HCT116 (cell line): ENCODE data around the gene ADAM19. TPM values are rescaled to one million over a fixed set of nuclear protein-coding genes. Genes with fewer than 3 reads are reported as not detected.

Source experiments
- ATAC-seq: fragments of 200-7000 bp; cut with Tn5 transposase; 2 replicates; pipeline ENCODE4 v1.9.1; 2020; ENCODE audit warnings: mild to moderate bottlenecking, moderate library complexity
- BruUV-seq: library from RNA; stranded (reverse); fragments of 400-500 nt; replicated peaks from 2 replicates; lab custom pipeline; 2021; lab: Mats Ljungman, UMichigan
- CTCF ChIA-PET: fragments of 300-600 bp; sonication (Branson Sonifier 250); formaldehyde crosslinking; loops from one replicate; lab custom pipeline; 2021; ENCODE audit warnings: antibody characterized with exemption; lab: Charles Lee
- POLR2A ChIA-PET: fragments of 300-600, 350-600 bp; sonication (Branson Sonifier 250); formaldehyde crosslinking; loops from one replicate; lab custom pipeline; 2021; ENCODE audit warnings: antibody characterized with exemption; lab: Charles Lee
- RAD21 ChIA-PET, 2 experiments: fragments of 300-600 bp; sonication (Branson Sonifier 250); formaldehyde crosslinking; loops; one replicate each; lab custom pipeline; 2023; ENCODE audit warnings: low total read pairs in 2 of 2; ENCODE audit not compliant: uncharacterized antibody in 2 of 2, unreplicated experiment in 2 of 2, low non-redundant PET in 1 of 2; lab: Charles Lee
- DNase-seq: peaks from one replicate; pipeline ENCODE4 v3.0.0-alpha.2; 2010; ENCODE audit warnings: low read depth, low spot score
- H2AFZ ChIP-seq: fragments of 200-600 bp; shearing (Covaris generic), sonication (generic); 2 replicates; pipeline ENCODE4 v1.6.1; 2017; ENCODE audit warnings: low read depth, mixed run types, mixed read lengths, antibody characterized with exemption, low read length; ENCODE audit not compliant: poor library complexity, severe bottlenecking
- H3K27ac ChIP-seq: 2 replicates; pipeline ENCODE4 v1.5.1; 2012; ENCODE audit warnings: low read depth, low read length
- H3K27me3 ChIP-seq: fragments of 200-600 bp; sonication (generic); 2 replicates; pipeline ENCODE4 v1.6.1; 2016; ENCODE audit warnings: mixed run types, low read length, mixed read lengths; ENCODE audit not compliant: insufficient read depth
- H3K36me3 ChIP-seq, 2 experiments: fragments of 200-500 bp in 1 of 2; fragments of 200-600 bp in 1 of 2; sonication (Bioruptor generic) in 1 of 2; sonication (generic) in 1 of 2; 2 replicates each; pipeline versions ENCODE4 v1.5.1 to v1.6.1; 2014 to 2016; ENCODE audit warnings: low read length in 2 of 2, inconsistent platforms in 1 of 2, mixed read lengths in 1 of 2, mixed run types in 1 of 2; ENCODE audit not compliant: insufficient read depth in 2 of 2, control insufficient read depth in 1 of 2
- H3K4me1 ChIP-seq, 2 experiments: fragments of 200-600 bp in 1 of 2; sonication (generic) in 1 of 2; 2 replicates each; pipeline versions ENCODE4 v1.5.1 to v1.6.1; 2012 to 2017; ENCODE audit warnings: low read length in 2 of 2, inconsistent platforms in 1 of 2, mild to moderate bottlenecking in 1 of 2, mixed read lengths in 1 of 2, mixed run types in 1 of 2, moderate library complexity in 1 of 2; ENCODE audit not compliant: insufficient read depth in 2 of 2, control insufficient read depth in 1 of 2
- H3K4me2 ChIP-seq: fragments of 200-600 bp; sonication (generic); 2 replicates; pipeline ENCODE4 v1.6.1; 2017; ENCODE audit warnings: mixed run types, low read length, mixed read lengths
- H3K4me3 ChIP-seq, 2 experiments: fragments of 200-600 bp in 1 of 2; sonication (generic) in 1 of 2; replicated peaks in 1 of 2; 2 replicates each; pipeline ENCODE4 v1.5.1; 2011 to 2016; ENCODE audit warnings: low read length in 2 of 2, control low read depth in 1 of 2, low read depth in 1 of 2, mild to moderate bottlenecking in 1 of 2, mixed read lengths in 1 of 2, mixed run types in 1 of 2
- H3K79me2 ChIP-seq: fragments of 200-600 bp; sonication (generic); 2 replicates; pipeline ENCODE4 v1.6.1; 2017; ENCODE audit warnings: mild to moderate bottlenecking, mixed run types, low read length, moderate library complexity, mixed read lengths; ENCODE audit not compliant: insufficient read depth
- H3K9ac ChIP-seq: fragments of 200-600 bp; sonication (generic); 2 replicates; pipeline ENCODE4 v1.6.1; 2016; ENCODE audit warnings: low read length, mixed read lengths
- H3K9me2 ChIP-seq: fragments of 200-600 bp; sonication (generic), shearing (Covaris generic); 2 replicates; pipeline ENCODE4 v1.6.1; 2017; ENCODE audit warnings: mixed run types, mild to moderate bottlenecking, moderate library complexity; ENCODE audit not compliant: insufficient read depth
- H3K9me3 ChIP-seq, 2 experiments: fragments of 200-500 bp in 1 of 2; fragments of 200-600 bp in 1 of 2; sonication (Bioruptor generic) in 1 of 2; sonication (generic) in 1 of 2; 2 replicates each; pipeline ENCODE4 v1.6.1; 2014 to 2017; ENCODE audit warnings: low read length in 2 of 2, mixed read lengths in 2 of 2, inconsistent platforms in 1 of 2, low read depth in 1 of 2, mild to moderate bottlenecking in 1 of 2, mixed run types in 1 of 2, moderate library complexity in 1 of 2; ENCODE audit not compliant: control insufficient read depth in 1 of 2, insufficient read depth in 1 of 2
- H4K20me1 ChIP-seq: fragments of 200-600 bp; sonication (generic), shearing (Covaris generic); 2 replicates; pipeline ENCODE4 v1.6.1; 2017; ENCODE audit warnings: mixed run types, mild to moderate bottlenecking, moderate library complexity; ENCODE audit not compliant: insufficient read depth
- ATF3 ChIP-seq: IDR thresholded peaks from 2 replicates; pipeline ENCODE4 v1.6.1; 2012
- CEBPB ChIP-seq: IDR thresholded peaks from 2 replicates; pipeline ENCODE4 v1.6.1; 2012; ENCODE audit warnings: low read depth
- CTCF ChIP-seq, 3 experiments: fragments of 200-600 bp in 1 of 3; sonication (generic) in 1 of 3; IDR thresholded peaks in 2 of 3; conservative IDR thresholded peaks in 1 of 3; 2 replicates each; pipeline ENCODE4 v1.5.1; 2012 to 2017; ENCODE audit warnings: low read depth in 2 of 3, low read length in 2 of 3, antibody characterized with exemption in 1 of 3, borderline replicate concordance in 1 of 3, control low read depth in 1 of 3, mild to moderate bottlenecking in 1 of 3, mixed read lengths in 1 of 3, mixed run types in 1 of 3, moderate library complexity in 1 of 3; ENCODE audit not compliant: insufficient read depth in 1 of 3
- EZH2 ChIP-seq: fragments of 200-600 bp; sonication (generic); IDR thresholded peaks from 2 replicates; pipeline ENCODE4 v1.6.1; 2017; ENCODE audit warnings: antibody characterized with exemption, mixed run types
- POLR2A ChIP-seq: IDR thresholded peaks from 2 replicates; pipeline ENCODE4 v1.7.0; 2011; ENCODE audit warnings: borderline replicate concordance; ENCODE audit not compliant: insufficient read depth, insufficient read length; ENCODE audit errors: extremely low read depth
- SIN3A ChIP-seq: IDR thresholded peaks from 2 replicates; pipeline ENCODE4 v1.6.1; 2012; ENCODE audit warnings: low read depth
- SRF ChIP-seq: IDR thresholded peaks from 2 replicates; pipeline ENCODE4 v1.6.1; 2012; ENCODE audit warnings: low read depth
- TCF7L2 ChIP-seq: IDR thresholded peaks from 2 replicates; pipeline ENCODE4 v1.7.0; 2011; ENCODE audit warnings: borderline replicate concordance, inconsistent platforms; ENCODE audit not compliant: insufficient read depth, insufficient read length; ENCODE audit errors: extremely low read depth
- YY1 ChIP-seq: IDR thresholded peaks from 2 replicates; pipeline ENCODE4 v1.6.1; 2011; ENCODE audit warnings: low read length, low read depth, moderate library complexity, mild to moderate bottlenecking; ENCODE audit not compliant: insufficient replicate concordance; ENCODE audit errors: extremely low read depth
- intact Hi-C: fragments of 100-400 bp; cut with micrococcal nuclease; formaldehyde crosslinking; loops from 2 replicates; pipeline ENCODE4 v1.10.0; 2022
- total RNA-seq: library from RNA; stranded (reverse); gene quantifications from one replicate; pipeline ENCODE4 v1.2.1, GENCODE V29; 2021; ENCODE audit not compliant: unreplicated experiment

Gene ADAM19
- total RNA-seq, 1 experiment from 2014 or later = 77.3 TPM

GRCh38 chr5:157463081-157463480 lies 112.5 kb downstream of the ADAM19 start:
- RAD21 ChIA-PET = interaction anchor here in 1 of 2 experiments (1.4 kb wide), 1 partner anchor 31 kb away, joined by 3 read pairs; no protein-coding TSS in a partner anchor
- Histone ChIP-seq H3K4me3 (no peak overlapping the region), H3K36me3 (no peaks in the 10 kb centered on the region), H3K79me2 (no peaks in the 10 kb centered on the region), H3K4me1 (peaks cover 24 to 41% of the 10 kb centered on the region in 2 experiments), H3K9me2 (no peaks in the 10 kb centered on the region), H3K9me3 (no peaks in the 10 kb centered on the region), H4K20me1 (no peaks in the 10 kb centered on the region), H3K4me2 (peak overlapping the region; percentile 69), H3K9ac (no peak overlapping the region), H3K27me3 (no peaks in the 10 kb centered on the region), H2AFZ (no peak overlapping the region), H3K27ac (no peak overlapping the region)
- DNase-seq = no peak
- peak; percentile 7; the same call in 1 of the 2 replicates for ATAC-seq
- TF ChIP-seq CTCF (IDR thresholded peaks at IDR 0.05 in 2 of 3, conservative IDR thresholded peaks at IDR 0.05 in 1 of 3; ENCODE audit: borderline replicate concordance in 1 of 3, insufficient read depth in 1 of 3, low read depth in 2 of 3, low read length in 2 of 3) = no peak
- no peak for TF ChIP-seq SRF
- TF ChIP-seq EZH2 = no peak
- no peak for TF ChIP-seq TCF7L2
- TF ChIP-seq CEBPB = no peak
- no peak for TF ChIP-seq ATF3
- no peak for TF ChIP-seq SIN3A
- TF ChIP-seq YY1 = no peak
- TF ChIP-seq POLR2A = no peak
- intact Hi-C loops = no loop called here
- POLR2A ChIA-PET = no interaction called here
- BruUV-seq = no TSS peak
- CTCF ChIA-PET = interaction anchor here (0.7 to 1.8 kb wide), 2 partner anchors 9 to 31 kb away, joined by 3 to 4 read pairs; no protein-coding TSS in a partner anchor
